Measurements from ENCODE around the gene SYPL2.

DNA sequence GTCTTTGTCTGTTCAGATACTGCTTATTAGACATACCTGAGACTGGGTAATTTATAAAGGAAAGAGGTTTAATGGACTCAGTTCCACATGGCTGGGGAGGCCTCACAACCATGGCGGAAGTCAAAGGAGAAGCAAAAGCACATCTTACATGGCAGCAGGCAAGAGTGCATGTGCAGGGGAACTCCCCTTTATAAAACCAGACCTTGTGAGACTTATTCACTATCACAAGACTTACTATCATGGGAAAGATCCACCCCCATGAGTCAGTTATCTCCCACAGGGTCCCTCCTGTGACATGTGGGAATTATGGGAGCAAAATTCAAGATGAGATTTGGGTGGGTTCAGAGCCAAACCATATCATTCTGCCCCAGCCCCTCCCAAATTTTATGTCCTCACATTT, 33.0 kb upstream of the SYPL2 start:
- TF ChIP-seq, protein P1, sequence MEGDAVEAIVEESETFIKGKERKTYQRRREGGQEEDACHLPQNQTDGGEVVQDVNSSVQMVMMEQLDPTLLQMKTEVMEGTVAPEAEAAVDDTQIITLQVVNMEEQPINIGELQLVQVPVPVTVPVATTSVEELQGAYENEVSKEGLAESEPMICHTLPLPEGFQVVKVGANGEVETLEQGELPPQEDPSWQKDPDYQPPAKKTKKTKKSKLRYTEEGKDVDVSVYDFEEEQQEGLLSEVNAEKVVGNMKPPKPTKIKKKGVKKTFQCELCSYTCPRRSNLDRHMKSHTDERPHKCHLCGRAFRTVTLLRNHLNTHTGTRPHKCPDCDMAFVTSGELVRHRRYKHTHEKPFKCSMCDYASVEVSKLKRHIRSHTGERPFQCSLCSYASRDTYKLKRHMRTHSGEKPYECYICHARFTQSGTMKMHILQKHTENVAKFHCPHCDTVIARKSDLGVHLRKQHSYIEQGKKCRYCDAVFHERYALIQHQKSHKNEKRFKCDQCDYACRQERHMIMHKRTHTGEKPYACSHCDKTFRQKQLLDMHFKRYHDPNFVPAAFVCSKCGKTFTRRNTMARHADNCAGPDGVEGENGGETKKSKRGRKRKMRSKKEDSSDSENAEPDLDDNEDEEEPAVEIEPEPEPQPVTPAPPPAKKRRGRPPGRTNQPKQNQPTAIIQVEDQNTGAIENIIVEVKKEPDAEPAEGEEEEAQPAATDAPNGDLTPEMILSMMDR (conservative IDR thresholded peaks at IDR 0.05; ENCODE audit: low read depth, low read length), result no peak
- TF ChIP-seq EZH2phosphoT487 (IDR thresholded peaks at IDR 0.05; ENCODE audit: borderline replicate concordance, low read length) (no peak), EZH2 (IDR thresholded peaks at IDR 0.05; ENCODE audit: low read length, unreplicated experiment) (no peak)

All from PC-3 (cell line).